H1 (cell line): ENCODE results near the gene UNC50. TPM values are rescaled to one million over a fixed set of nuclear protein-coding genes. Genes with fewer than 3 reads are reported as not detected.

Source experiments
- CTCF ChIA-PET: fragments of 300-600 bp; sonication (Branson Sonifier 250); formaldehyde crosslinking; loops from one replicate; lab custom pipeline; 2021; ENCODE audit not compliant: partially characterized antibody; lab: Charles Lee
- POLR2A ChIA-PET: fragments of 300-600 bp; sonication (Branson Sonifier 250); formaldehyde crosslinking; loops from one replicate; lab custom pipeline; 2021; ENCODE audit warnings: inconsistent platforms; ENCODE audit not compliant: partially characterized antibody; lab: Charles Lee
- DNase-seq, 2 experiments: peaks; one replicate each; pipeline versions ENCODE4 v3.0.0 to v3.0.0-alpha.2; 2010 to 2022; ENCODE audit warnings: low spot score in 2 of 2, low read depth in 1 of 2, mixed read lengths in 1 of 2
- FAIRE-seq: peaks from 2 replicates; lab custom pipeline; 2011; peaks lifted over from hg19 to GRCh38; lab: Jason Lieb, UNC
- H2AFZ ChIP-seq: 2 replicates; pipeline ENCODE4 v1.8.1; 2012; ENCODE audit warnings: low read length, inconsistent platforms
- H2AK5ac ChIP-seq: 2 replicates; pipeline ENCODE4 v1.6.1; 2013; ENCODE audit warnings: low read depth, low read length
- H2BK120ac ChIP-seq: replicated peaks from 2 replicates; pipeline ENCODE3; 2013; ENCODE audit warnings: low read depth, low read length, inconsistent platforms
- H2BK12ac ChIP-seq: 2 replicates; pipeline ENCODE4 v1.6.1; 2013; ENCODE audit warnings: low read depth, low read length
- H2BK15ac ChIP-seq: 2 replicates; pipeline ENCODE4 v1.6.1; 2013; ENCODE audit warnings: low read length
- H2BK20ac ChIP-seq: 2 replicates; pipeline ENCODE4 v1.6.1; 2013; ENCODE audit warnings: low read length
- H2BK5ac ChIP-seq: 2 replicates; pipeline ENCODE4 v1.6.1; 2013; ENCODE audit warnings: low read depth, low read length
- H3K14ac ChIP-seq: 2 replicates; pipeline ENCODE4 v1.6.1; 2013; ENCODE audit warnings: inconsistent platforms; ENCODE audit not compliant: insufficient read length
- H3K18ac ChIP-seq: 2 replicates; pipeline ENCODE4 v1.6.1; 2013; ENCODE audit warnings: low read length; ENCODE audit errors: extremely low read depth
- H3K23ac ChIP-seq: 2 replicates; pipeline ENCODE4 v1.6.1; 2013; ENCODE audit warnings: inconsistent platforms; ENCODE audit not compliant: insufficient read length
- H3K23me2 ChIP-seq: 2 replicates; pipeline ENCODE4 v1.6.1; 2013; ENCODE audit warnings: low read depth, low read length
- H3K27ac ChIP-seq: 2 replicates; pipeline ENCODE4 v1.6.1; 2011; ENCODE audit warnings: low read depth, low read length, inconsistent platforms
- H3K27me3 ChIP-seq, 4 experiments: replicated peaks in 1 of 4; 1 replicate in 1 of 4; 2 replicates in 3 of 4; pipeline versions ENCODE4 v1.6.1 to v1.8.1; 2011 to 2013; ENCODE audit warnings: low read length in 3 of 4, mild to moderate bottlenecking in 3 of 4, inconsistent platforms in 2 of 4, mixed read lengths in 2 of 4, moderate library complexity in 1 of 4; ENCODE audit not compliant: control insufficient read depth in 3 of 4, insufficient read depth in 3 of 4; ENCODE audit errors: extremely low read depth in 1 of 4
- H3K36me3 ChIP-seq, 4 experiments: 2 replicates each; pipeline versions ENCODE4 v1.6.1 to v1.8.1; 2011 to 2013; ENCODE audit warnings: mild to moderate bottlenecking in 4 of 4, low read length in 3 of 4, moderate library complexity in 2 of 4, control low read depth in 1 of 4, inconsistent platforms in 1 of 4; ENCODE audit not compliant: insufficient read depth in 4 of 4, control insufficient read depth in 2 of 4
- H3K4ac ChIP-seq: replicated peaks from 2 replicates; pipeline ENCODE3; 2013; ENCODE audit warnings: low read length, low read depth, mixed read lengths, inconsistent platforms; ENCODE audit not compliant: insufficient read length
- H3K4me1 ChIP-seq, 4 experiments: replicated peaks in 1 of 4; 1 replicate in 1 of 4; 2 replicates in 3 of 4; pipeline versions ENCODE4 v1.6.1 to v1.8.1; 2011 to 2013; ENCODE audit warnings: low read length in 3 of 4, inconsistent platforms in 2 of 4, mixed read lengths in 1 of 4; ENCODE audit not compliant: insufficient read depth in 4 of 4, control insufficient read depth in 3 of 4
- H3K4me2 ChIP-seq, 2 experiments: 2 replicates each; pipeline versions ENCODE4 v1.6.1 to v1.8.1; 2011 to 2013; ENCODE audit warnings: low read depth in 2 of 2, low read length in 2 of 2, control low read depth in 1 of 2, inconsistent platforms in 1 of 2, mild to moderate bottlenecking in 1 of 2; ENCODE audit not compliant: insufficient read depth in 1 of 2
- H3K4me3 ChIP-seq, 4 experiments: fragments of 200-600, 300-600 bp in 1 of 4; sonication (generic), shearing (Covaris generic), sonication (Bioruptor Twin) in 1 of 4; 2 replicates each; pipeline versions ENCODE4 v1.5.1 to v1.8.1; 2011 to 2016; ENCODE audit warnings: low read length in 4 of 4, low read depth in 3 of 4, control low read depth in 2 of 4, inconsistent platforms in 2 of 4, mild to moderate bottlenecking in 2 of 4, mixed read lengths in 1 of 4, moderate library complexity in 1 of 4; ENCODE audit not compliant: insufficient read depth in 2 of 4; ENCODE audit errors: extremely low read depth in 1 of 4
- H3K56ac ChIP-seq: replicated peaks from 2 replicates; pipeline ENCODE3; 2013; ENCODE audit warnings: low read depth, mild to moderate bottlenecking, mixed read lengths, low read length, inconsistent platforms; ENCODE audit not compliant: insufficient read length
- H3K79me1 ChIP-seq: 2 replicates; pipeline ENCODE4 v1.6.1; 2013; ENCODE audit warnings: low read depth, low read length, control low read depth
- H3K79me2 ChIP-seq, 2 experiments: 2 replicates each; pipeline versions ENCODE4 v1.6.1 to v1.8.1; 2012 to 2013; ENCODE audit warnings: low read length in 2 of 2, mild to moderate bottlenecking in 2 of 2, inconsistent platforms in 1 of 2; ENCODE audit not compliant: insufficient read depth in 2 of 2, control insufficient read depth in 1 of 2
- H3K9ac ChIP-seq, 4 experiments: replicated peaks in 1 of 4; 1 replicate in 1 of 4; 2 replicates in 3 of 4; pipeline versions ENCODE4 v1.6.1 to v1.8.1; 2011 to 2013; ENCODE audit warnings: low read depth in 3 of 4, low read length in 3 of 4, control low read depth in 2 of 4, mild to moderate bottlenecking in 2 of 4, moderate library complexity in 2 of 4, inconsistent platforms in 1 of 4; ENCODE audit errors: extremely low read depth in 1 of 4
- H3K9me3 ChIP-seq, 2 experiments: 2 replicates each; pipeline versions ENCODE4 v1.6.1 to v1.8.1; 2012 to 2013; ENCODE audit warnings: mild to moderate bottlenecking in 2 of 2, moderate library complexity in 2 of 2, control low read depth in 1 of 2, inconsistent platforms in 1 of 2, low read depth in 1 of 2, low read length in 1 of 2, mixed read lengths in 1 of 2; ENCODE audit not compliant: insufficient read depth in 2 of 2
- H4K20me1 ChIP-seq, 2 experiments: replicated peaks in 1 of 2; 2 replicates each; pipeline versions ENCODE3 to v1.8.1; 2011 to 2013; ENCODE audit warnings: inconsistent platforms in 2 of 2, low read length in 2 of 2, mild to moderate bottlenecking in 1 of 2; ENCODE audit not compliant: insufficient read depth in 2 of 2, control insufficient read depth in 1 of 2
- H4K5ac ChIP-seq: 2 replicates; pipeline ENCODE4 v1.6.1; 2013; ENCODE audit warnings: low read length, low read depth, mixed read lengths, inconsistent platforms; ENCODE audit not compliant: insufficient read length
- H4K8ac ChIP-seq: 2 replicates; pipeline ENCODE4 v1.8.0; 2013; ENCODE audit warnings: mild to moderate bottlenecking, moderate library complexity, low read length, inconsistent platforms; ENCODE audit not compliant: insufficient read depth; ENCODE audit errors: extremely low read depth
- H4K91ac ChIP-seq: replicated peaks from 2 replicates; pipeline ENCODE3; 2013; ENCODE audit warnings: low read length, mixed read lengths, inconsistent platforms; ENCODE audit not compliant: insufficient read length
- BCL11A ChIP-seq, 2 experiments: IDR thresholded peaks; one replicate each; pipeline ENCODE4 v1.6.1; 2011; ENCODE audit warnings: low read depth in 2 of 2, low read length in 2 of 2, mild to moderate bottlenecking in 2 of 2
- CHD1 ChIP-seq: IDR thresholded peaks from 2 replicates; pipeline ENCODE4 v1.6.1; 2012; ENCODE audit warnings: low read depth, low read length, improper control_type of control experiment
- CTBP2 ChIP-seq: IDR thresholded peaks from 2 replicates; pipeline ENCODE4 v1.7.0; 2011; ENCODE audit warnings: borderline replicate concordance, mild to moderate bottlenecking, moderate library complexity, mixed read lengths, low read length; ENCODE audit not compliant: insufficient read depth, insufficient read length
- KDM1A ChIP-seq: fragments of 200-600, 300-600 bp; sonication (generic); IDR thresholded peaks from 2 replicates; pipeline ENCODE4 v1.7.1; 2016; ENCODE audit warnings: mild to moderate bottlenecking, low read length, borderline replicate concordance
- RNF2 ChIP-seq: fragments of 200-900, 300-1000 bp; sonication (generic); IDR thresholded peaks from 2 replicates; pipeline ENCODE4 v1.7.1; 2016; ENCODE audit warnings: borderline replicate concordance, low read depth, mild to moderate bottlenecking, antibody characterized with exemption, low read length; ENCODE audit not compliant: poor library complexity, severe bottlenecking; ENCODE audit errors: missing control alignments
- WGBS, 2 experiments: shearing (Covaris generic) in 1 of 2; methylation state at CpG; one replicate each; pipeline versions ENCODE4 v1.1.6 to v1.1.7; 2013 to 2015; ENCODE audit warnings: low lambda C conversion rate in 2 of 2, mixed read lengths in 2 of 2, inconsistent platforms in 1 of 2, low coverage in 1 of 2, missing lambda C conversion rate in 1 of 2; ENCODE audit not compliant: insufficient replicate concordance in 2 of 2, insufficient coverage in 1 of 2, insufficient read length in 1 of 2; ENCODE audit errors: extremely low coverage in 1 of 2, missing lambda C conversion rate in 1 of 2; 5-methylcytosine and 5-hydroxymethylcytosine counted together
- polyA plus RNA-seq, 7 experiments: library from polyadenylated mRNA; depleted of rRNA in 3 of 7; stranded (reverse) in 5 of 7; unstranded in 2 of 7; fragments of >200 nt in 5 of 7; fragments of 200-250 nt in 2 of 7; gene quantifications; 1 replicate in 5 of 7; 2 replicates in 1 of 7; 4 replicates in 1 of 7; pipeline versions ENCODE4 v1.2.1 to v1.2.3, GENCODE V29; 2011 to 2013; ENCODE audit warnings: missing spikeins in 2 of 7, mixed read lengths in 2 of 7
- total RNA-seq: library from RNA; stranded (reverse); fragmentation: NEBNext Ultra II Directional; extraction: Animal tissue kit (Norgen Biotek cat#: 25700); gene quantifications from 2 replicates; pipeline ENCODE4 v1.2.1, GENCODE V29; 2021

The UNC50 gene
- total and polyA plus RNA-seq, 2 of the 8 experiments (the other 6 are each of a cell fraction or from before 2014, with no cell fraction given) = 33.4 to 58.5 TPM

GRCh38 chr2:98601532-98602132 is 6.8 kb upstream of the UNC50 start:
- Histone ChIP-seq H3K9me3 (no peaks in the 10 kb centered on the region), H3K4ac (no peak overlapping the region), H2BK120ac (no peak overlapping the region), H3K27ac (no peak overlapping the region), H2AK5ac (no peak overlapping the region), H2BK15ac (no peak overlapping the region), H4K91ac (no peak overlapping the region), H4K20me1 (peaks cover 0 to 6% of the 10 kb centered on the region in 2 experiments), H2BK12ac (no peak overlapping the region), H2BK20ac (no peak overlapping the region), H3K79me1 (no peaks in the 10 kb centered on the region; the same call in 1 of the 2 replicates), H3K23me2 (no peaks in the 10 kb centered on the region; the same call in 1 of the 2 replicates), H3K4me1 (0 out of 7 replicates have a peak, but pooled peaks cover 0 to 2% (median 0%) of the 10 kb centered on the region in 4 experiments), H3K4me3 (no peak overlapping the region), H3K9ac (no peak overlapping the region), H3K18ac (no peak overlapping the region), H2AFZ (no peak overlapping the region), H4K8ac (no peak overlapping the region), H3K27me3 (no peaks in the 10 kb centered on the region), H3K4me2 (no peak overlapping the region), H2BK5ac (no peak overlapping the region), H4K5ac (no peak overlapping the region), H3K36me3 (peaks cover 3 to 24% (median 14%) of the 10 kb centered on the region in 4 experiments; a peak in 7 of 8 replicates), H3K14ac (no peak overlapping the region), H3K23ac (no peak overlapping the region), H3K56ac (no peak overlapping the region), H3K79me2 (peaks cover 8 to 20% of the 10 kb centered on the region in 2 experiments)
- ChIA-PET CTCF (interaction anchor here (0.6 to 1.9 kb wide), 12 partner anchors 13 to 464 kb away, joined by 3 to 11 read pairs (median 4); no protein-coding TSS in a partner anchor), POLR2A (interaction anchor here (0.5 to 1.0 kb wide), 2 partner anchors 33 to 390 kb away, joined by 3 to 4 read pairs; no protein-coding TSS in a partner anchor)
- WGBS, 2 experiments = 64% methylated on average over 3 of the region's 3 CpGs; no CpG with 5 or more reads in 1 of the 2 experiments
- peak; percentile 24 for FAIRE-seq
- no peak for DNase-seq
- TF ChIP-seq CTBP2 = no peak
- no peak for TF ChIP-seq BCL11A (IDR thresholded peaks at IDR 0.05; ENCODE audit: low read depth in 2 of 2, low read length in 2 of 2)
- no peak for TF ChIP-seq CHD1
- TF ChIP-seq KDM1A = no peak
- no peak for TF ChIP-seq RNF2
